MG63 (cell line): ENCODE results near the gene ARFGAP3. TPM values are rescaled to one million over a fixed set of nuclear protein-coding genes. Genes with fewer than 3 reads are reported as not detected.
"Not testable (repeated sequence)": the region's sequence is repeated elsewhere in the genome, so short reads cannot be mapped to it uniquely, and the experiment has no call there.

Experiments used
- DNase-seq: peaks from one replicate; pipeline ENCODE4 v3.0.0-alpha.2; 2020
- H3K27me3 ChIP-seq: fragments of 250-450 bp; sonication (Bioruptor Pico); 2 replicates; pipeline ENCODE4 v1.5.1; 2020; ENCODE audit warnings: mild to moderate bottlenecking, moderate library complexity
- H3K36me3 ChIP-seq: fragments of 250-450 bp; sonication (Bioruptor Pico); 2 replicates; pipeline ENCODE4 v1.5.1; 2020; ENCODE audit warnings: mild to moderate bottlenecking, moderate library complexity
- H3K4me3 ChIP-seq: fragments of 250-450 bp; sonication (Bioruptor Pico); 2 replicates; pipeline ENCODE4 v1.5.1; 2020; ENCODE audit warnings: mild to moderate bottlenecking, moderate library complexity
- H3K9me3 ChIP-seq: fragments of 250-450 bp; sonication (Bioruptor Pico); 2 replicates; pipeline ENCODE4 v1.5.1; 2020; ENCODE audit warnings: mild to moderate bottlenecking, moderate library complexity
- total RNA-seq: library from RNA; depleted of rRNA; stranded (reverse); fragments of >200 nt; shearing (Covaris generic); gene quantifications from 2 replicates; pipeline ENCODE4 v1.2.3, GENCODE V29; 2014; ENCODE audit warnings: low replicate concordance; rRNA removed

The ARFGAP3 gene
- total RNA-seq, 1 experiment from 2014 or later, result 27.5 TPM

DNA sequence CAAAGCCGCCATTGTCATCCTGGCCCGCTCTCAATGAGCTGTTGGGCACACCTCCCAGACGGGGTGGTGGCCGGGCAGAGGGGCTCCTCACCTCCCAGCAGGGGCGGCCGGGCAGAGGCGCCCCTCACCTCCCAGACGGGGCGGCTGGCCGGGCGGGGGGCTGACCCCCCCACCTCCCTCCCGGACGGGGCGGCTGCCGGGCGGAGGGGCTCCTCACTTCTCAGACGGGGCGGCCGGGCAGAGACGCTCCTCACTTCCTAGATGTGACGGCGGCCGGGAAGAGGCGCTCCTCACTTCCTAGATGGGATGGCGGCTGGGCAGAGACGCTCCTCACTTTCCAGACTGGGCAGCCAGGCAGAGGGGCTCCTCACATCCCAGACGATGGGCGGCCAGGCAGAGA, 106.7 kb downstream of the ARFGAP3 start:
- H3K27me3 ChIP-seq, H3K9me3 ChIP-seq: not testable (repeated sequence)
- Histone ChIP-seq H3K4me3 (peak overlapping the region; percentile 50), H3K36me3 (peaks cover 13% of the 10 kb centered on the region)
- peak; percentile 25 for DNase-seq

DNA sequence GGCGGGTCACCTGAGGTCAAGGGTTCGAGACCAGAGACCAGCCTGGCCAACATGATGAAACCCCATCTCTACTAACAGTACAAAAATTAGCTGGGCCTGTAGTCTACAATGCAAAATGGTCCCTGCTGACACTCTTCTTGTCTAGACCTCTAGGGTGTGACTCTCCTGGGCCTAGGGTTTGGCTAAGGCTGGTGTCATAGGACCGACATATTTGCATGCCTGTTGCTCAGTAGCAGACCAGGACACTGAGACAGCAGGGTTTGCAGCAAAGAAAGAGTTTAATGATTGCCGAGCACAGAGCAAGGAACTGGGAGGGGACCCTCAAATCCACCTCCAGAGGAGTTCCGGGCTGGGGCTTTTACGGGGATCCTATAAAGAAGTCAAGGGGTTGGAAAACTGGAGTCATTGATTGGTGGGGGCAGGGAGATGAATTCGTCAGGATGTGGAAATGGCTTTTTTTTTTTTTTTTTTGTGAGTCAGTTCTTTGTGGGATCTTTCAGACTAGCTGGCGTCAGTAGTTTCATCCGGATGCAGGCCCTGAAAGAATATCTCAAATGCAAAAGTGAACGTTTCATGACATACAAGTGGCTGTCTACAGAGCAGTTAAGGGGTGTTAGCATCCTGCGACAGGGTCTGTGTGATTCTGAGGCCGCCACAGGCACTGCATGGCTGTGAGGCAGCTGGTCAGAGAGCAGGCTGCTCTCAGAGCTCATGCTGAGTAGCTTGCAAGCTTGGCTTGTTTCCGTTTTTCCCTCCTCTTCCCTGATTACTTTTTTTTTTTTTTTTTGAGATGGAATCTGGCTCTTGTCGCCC, 109.2 kb downstream of the ARFGAP3 start:
- H3K4me3 ChIP-seq, result no peak overlapping the region
- H3K36me3 ChIP-seq, result peaks cover 20% of the 10 kb centered on the region
- peak; percentile 58 for DNase-seq
- H3K27me3 ChIP-seq, result no peaks in the 10 kb centered on the region
- H3K9me3 ChIP-seq, result no peaks in the 10 kb centered on the region

Other genes with a start within 250 kb of the ARFGAP3 start
- 16.3 and 17.7 TPM in 2 replicates for gene POLDIP3, start 242.4 kb downstream of the ARFGAP3 start, total RNA-seq
- gene ATP5MGL, start 216.7 kb downstream of the ARFGAP3 start, total RNA-seq, result not detected in 2 replicates
- 48.3 and 76.3 TPM in 2 replicates for gene CYB5R3, start 207.9 kb downstream of the ARFGAP3 start, total RNA-seq
- 9.1 and 17.9 TPM in 2 replicates for gene A4GALT, start 136.4 kb downstream of the ARFGAP3 start, total RNA-seq
- 45.4 and 46.2 TPM in 2 replicates for gene PACSIN2, start 157.9 kb upstream of the ARFGAP3 start, total RNA-seq
- 4.9 and 9.2 TPM in 2 replicates for gene TTLL1, start 232.1 kb upstream of the ARFGAP3 start, total RNA-seq